HG02884 (cell line): ENCODE measurements around the gene PNP.
A peak's percentile ranks its signal among the peaks of the same experiment; 100 is the strongest.
"Not testable (repeated sequence)": the region's sequence is repeated elsewhere in the genome, so short reads cannot be mapped to it uniquely, and the experiment has no call there.

Experiments
- ATAC-seq: cut with Tn5 transposase; IDR thresholded peaks from one replicate; pipeline ENCODE4 v1.9.1; 2021; ENCODE audit warnings: mild to moderate bottlenecking, moderate library complexity; ENCODE audit not compliant: unreplicated experiment

PNP gene

DNA sequence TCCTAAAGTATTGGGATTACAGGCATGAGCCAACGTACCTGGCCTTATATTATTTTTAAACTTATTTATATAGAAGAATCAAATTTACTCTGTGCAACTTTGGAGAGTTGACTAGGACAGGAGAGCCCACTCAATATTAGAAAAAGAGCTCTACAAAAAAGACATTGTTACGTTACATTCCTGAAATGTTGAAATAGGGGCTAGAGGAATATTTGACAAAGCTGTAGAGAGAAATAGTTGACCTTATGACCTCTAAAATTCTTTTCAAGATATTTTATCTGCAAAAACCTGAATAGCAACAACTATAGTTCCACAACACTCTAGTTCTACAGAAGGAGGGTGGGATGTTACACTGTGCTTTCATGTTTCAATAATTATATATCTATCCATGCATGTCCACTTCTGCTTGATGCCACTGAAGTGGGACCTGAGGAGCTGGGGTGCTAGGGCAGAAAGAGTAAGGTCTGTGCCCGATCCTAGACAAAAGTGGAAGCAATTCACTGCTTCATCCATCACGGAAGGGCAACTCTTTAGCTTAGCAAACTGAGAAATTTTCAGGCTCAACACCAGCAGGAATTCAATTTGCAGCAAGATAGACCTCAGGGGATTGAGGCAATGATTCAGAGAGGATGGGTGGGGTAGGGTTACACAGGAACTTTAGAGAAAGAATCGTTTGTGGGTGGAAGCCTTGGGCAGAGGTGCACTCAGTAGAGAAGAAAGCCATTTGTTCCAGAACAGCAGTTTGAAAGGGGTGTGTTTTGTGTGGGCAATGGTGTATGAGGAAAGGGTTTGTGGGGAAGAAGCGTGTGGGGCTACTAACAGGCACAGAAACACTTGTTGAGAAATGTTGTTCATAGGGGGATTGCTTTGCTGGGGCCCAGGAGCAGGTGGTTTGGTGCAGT is 20.1 kb downstream of the PNP start:
- ATAC-seq: peak; percentile 42

DNA sequence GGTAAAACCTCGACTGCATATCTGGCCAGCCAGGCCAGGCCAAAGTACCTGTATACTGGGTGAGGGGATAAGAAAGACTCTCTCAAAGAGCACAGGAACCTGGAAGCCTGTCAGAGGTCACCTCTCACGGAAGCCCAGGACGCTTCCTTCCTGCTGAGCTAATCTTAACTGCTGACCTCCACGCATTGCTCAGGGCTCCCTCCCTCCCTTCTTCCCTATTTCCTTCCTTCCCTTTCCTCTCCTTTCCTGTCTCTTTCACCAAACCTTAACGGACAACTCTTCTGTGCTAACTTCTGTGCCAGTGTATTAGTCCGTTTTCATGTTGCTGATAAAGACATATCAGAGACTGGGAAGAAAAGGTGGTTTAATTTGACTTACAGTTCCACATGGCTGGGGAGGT is 21.4 kb downstream of the PNP start:
- no peak for ATAC-seq

DNA sequence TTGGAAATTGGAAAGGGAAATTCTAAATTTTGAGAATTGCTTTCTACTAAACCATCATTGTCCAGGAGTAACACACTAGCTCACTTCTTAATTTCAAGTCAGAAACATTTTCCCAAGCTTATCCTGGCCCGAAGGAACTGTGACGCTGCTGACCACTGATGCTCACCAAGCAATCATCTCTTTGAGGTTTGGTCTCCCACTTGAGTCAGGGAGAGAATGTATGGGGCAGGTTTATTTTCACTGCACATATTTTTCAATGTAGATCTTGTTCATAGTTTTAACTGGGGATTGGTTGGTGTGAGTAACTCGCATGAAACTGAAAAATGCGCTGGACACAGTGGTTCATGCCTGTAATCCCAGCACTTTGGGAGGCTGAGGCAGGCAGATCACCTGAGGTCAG is 23.3 kb downstream of the PNP start:
- no peak for ATAC-seq

DNA sequence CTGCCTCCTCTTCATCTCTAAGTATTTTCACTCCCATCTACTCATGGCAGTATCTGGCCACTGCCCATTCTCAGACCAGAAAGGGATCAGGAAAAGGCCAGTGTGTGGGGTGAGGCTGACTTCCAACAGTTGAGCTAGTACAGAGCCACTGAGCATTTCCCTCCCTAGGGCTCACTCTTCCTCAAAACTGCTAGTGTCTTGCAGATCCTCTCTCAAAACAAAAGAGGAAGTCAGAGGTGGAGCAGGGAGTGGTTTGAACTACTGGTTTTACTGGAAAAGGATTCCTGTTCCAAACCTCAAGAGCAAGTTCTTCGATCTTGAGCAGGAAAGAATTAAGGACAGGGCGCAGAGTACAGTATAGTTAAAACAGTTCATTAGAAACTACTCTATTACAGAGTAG is 24.4 kb downstream of the PNP start:
- ATAC-seq: no peak

DNA sequence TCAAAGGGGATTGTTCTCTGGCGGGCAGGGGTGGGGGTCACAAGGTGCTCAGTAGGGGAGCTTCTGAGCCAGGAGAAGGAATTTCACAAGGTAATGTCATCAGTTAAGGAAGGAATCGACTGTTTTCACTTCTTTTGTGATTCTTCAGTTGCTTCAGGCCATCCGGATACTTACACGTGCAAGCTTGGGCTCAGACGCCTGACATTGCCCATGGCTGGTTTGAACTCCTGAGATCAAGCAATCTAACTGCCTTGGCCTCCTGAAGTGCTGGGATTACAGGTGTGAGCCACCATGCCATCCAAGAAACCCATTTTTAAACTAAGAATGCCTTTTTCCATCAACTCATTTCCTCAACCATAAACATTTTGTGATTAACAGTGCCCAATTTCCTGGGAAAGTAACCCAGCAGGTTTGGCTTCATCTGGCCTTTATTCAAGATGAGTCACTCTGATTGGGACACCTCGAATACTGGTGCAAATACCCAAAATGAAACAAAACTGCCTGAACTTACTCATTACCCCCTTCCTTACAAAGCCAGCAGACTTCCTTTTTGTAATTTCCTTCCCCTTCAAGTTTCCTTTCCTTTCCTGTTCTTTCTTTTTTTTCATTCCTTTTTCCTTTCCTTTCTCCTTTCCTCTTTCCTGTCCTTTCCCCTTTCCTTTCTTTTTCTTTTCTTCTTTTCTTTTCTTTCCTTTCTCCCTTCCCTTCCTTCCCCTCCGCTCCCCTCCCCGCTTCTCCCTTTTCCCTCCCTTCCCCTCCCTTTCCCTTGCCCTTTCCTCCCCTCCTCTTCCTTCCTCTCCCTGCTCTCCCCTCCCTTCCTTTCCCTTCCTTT is 25.9 kb downstream of the PNP start:
- ATAC-seq: no peak

DNA sequence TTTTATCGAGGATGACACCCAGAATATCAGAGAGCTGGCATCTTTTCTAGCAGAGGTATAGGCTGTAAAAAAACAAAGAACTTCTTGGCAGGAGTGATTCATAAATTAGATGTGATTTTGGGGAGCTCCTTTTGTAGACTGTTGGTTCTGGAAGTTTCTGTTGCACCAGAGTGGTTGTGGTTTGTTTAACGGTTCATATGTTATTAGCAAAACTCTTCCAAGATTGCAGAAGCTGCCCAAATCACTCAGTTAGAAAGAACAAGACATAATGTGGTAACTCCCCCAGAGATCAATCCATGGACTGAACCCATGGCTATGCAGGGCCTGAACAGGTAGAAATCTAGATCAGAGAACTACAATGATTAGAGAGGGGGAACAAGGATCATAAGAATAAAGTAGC is 29.4 kb downstream of the PNP start:
- ATAC-seq: no peak

DNA sequence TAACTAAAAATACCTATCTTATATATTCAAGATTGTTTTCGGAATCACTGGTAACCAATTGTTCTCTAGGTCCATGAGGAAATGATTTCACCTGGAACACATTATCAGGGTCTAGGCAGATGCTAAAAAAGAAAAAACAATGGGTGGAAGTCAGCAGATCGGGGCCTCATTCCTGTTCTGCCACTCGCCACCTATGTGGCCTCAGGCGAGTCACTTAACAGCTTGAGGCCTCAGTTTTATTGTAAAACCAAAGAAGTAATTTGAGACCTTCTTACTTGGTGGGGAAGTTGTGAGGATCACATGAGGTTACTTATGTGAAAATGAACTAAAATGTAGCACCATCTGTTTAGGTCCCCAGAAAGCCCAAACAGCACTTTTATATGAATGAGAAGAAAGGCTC is 29.9 kb downstream of the PNP start:
- no peak for ATAC-seq

DNA sequence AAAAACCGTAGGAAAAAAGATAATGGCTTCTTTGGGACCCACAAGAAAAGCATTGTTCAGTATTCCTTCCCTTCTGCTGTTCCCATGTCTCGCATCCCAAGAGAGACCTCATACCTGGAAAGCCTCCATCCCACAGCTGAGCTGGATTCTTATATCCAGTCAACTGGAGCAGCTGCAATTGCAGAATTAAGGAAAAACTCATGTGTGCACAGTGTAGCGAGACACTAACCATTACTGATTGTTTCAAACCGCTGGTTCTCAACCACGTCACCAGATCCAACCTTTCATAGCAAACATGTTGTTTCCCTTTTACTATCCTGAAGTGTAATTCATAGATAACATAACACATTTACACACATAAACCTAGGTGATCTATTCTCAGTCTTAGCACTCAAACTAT is 30.7 kb downstream of the PNP start:
- no peak for ATAC-seq

DNA sequence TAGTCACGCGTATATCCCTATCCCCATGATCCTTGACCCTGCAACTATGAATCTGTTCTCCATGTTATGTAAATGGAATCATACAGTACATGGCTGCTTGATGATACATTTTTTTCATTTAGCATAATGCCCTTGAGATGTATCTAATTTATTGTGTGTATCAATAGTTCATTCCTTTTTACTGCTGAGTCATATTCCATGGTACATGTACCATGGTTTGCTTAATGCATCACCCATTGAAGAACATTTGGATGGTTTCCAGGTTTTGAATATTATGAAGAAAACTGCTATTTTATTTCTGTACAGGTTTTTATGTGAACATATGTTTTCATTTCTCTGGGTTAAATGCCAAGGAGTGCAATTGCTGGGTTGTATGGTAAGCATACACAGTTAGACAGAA is 32.1 kb downstream of the PNP start:
- ATAC-seq: no peak

DNA sequence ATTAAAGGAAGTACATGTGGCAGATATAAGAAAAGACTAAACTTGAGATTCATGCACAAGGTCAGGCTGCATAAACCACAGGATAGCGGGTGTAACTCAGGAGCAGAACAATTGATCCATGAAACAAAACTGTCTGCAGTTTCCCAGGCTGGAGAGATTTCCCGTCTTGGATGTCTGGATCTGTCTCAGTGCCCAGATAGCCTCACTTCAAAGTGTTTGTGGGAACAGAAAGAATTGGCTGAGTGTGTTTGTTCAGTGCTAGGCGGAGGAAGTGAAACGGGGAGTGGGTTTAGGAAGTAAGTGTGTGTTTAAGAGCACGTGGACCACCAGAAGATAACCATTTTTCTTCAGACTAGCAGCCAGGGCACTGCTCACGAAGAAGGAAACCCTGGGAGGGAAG is 34.7 kb downstream of the PNP start:
- ATAC-seq: no peak

DNA sequence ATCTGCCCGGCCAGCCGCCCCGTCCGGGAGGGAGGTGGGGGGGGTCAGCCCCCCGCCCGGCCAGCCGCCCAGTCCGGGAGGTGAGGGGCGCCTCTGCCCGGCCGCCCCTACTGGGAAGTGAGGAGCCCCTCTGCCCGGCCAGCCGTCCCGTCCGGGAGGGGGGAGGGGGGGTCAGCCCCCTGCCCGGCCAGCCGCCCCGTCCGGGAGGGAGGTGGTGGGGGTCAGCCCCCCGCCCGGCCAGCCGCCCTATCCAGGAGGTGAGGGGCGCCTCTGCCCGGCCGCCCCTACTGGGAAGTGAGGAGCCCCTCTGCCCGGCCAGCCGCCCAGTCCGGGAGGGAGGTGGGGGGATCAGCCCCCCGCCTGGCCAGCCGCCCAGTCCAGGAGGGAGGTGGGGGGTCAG is 37.1 kb downstream of the PNP start:
- not testable (repeated sequence) for ATAC-seq

DNA sequence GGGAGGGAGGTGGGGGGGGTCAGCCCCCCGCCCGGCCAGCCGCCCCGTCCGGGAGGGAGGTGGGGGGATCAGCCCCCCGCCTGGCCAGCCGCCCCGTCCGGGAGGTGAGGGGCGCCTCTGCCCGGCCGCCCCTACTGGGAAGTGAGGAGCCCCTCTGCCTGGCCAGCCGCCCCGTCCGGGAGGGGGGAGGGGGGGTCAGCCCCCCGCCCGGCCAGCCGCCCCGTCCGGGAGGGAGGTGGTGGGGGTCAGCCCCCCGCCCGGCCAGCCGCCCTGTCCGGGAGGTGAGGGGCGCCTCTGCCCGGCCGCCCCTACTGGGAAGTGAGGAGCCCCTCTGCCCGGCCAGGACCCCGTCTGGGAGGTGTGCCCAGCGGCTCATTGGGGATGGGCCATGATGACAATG is 37.5 kb downstream of the PNP start:
- ATAC-seq: not testable (repeated sequence)

DNA sequence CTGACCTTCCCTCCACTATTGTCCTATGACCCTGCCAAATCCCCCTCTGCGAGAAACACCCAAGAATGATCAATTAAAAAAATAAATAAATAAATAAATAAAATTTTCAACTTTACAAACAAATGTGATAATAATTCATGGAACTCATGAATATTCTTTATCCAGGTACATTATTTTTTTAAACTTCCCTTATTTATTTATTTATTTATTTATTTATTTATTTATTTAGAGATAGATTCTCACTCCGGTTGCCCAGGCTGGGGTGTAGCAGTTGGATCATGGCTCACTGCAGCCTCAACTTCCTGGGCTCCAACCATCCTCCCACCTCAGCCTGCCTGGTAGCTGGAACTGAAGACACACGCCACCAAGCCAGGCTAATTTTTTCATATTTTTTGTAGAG is 38.3 kb downstream of the PNP start:
- not testable (repeated sequence) for ATAC-seq

DNA sequence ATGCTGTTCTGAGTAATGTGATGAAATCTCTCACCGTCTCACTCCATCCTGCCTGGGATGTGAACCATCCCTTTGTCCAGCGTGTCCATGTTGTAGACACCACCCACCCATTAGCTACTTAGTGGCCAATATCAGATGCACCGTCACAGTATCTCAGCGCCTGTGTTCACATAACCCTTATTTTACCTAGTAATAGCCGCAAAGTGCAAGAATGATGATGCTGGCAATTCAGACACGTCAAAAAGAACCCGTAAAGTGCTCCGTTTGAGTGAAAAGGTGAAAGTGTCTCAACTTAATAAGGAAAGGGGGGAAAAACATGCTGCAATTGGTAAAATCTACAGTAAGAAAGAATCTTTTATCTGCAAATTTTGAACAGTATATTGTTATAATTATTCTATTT is 39.2 kb downstream of the PNP start:
- no peak for ATAC-seq

DNA sequence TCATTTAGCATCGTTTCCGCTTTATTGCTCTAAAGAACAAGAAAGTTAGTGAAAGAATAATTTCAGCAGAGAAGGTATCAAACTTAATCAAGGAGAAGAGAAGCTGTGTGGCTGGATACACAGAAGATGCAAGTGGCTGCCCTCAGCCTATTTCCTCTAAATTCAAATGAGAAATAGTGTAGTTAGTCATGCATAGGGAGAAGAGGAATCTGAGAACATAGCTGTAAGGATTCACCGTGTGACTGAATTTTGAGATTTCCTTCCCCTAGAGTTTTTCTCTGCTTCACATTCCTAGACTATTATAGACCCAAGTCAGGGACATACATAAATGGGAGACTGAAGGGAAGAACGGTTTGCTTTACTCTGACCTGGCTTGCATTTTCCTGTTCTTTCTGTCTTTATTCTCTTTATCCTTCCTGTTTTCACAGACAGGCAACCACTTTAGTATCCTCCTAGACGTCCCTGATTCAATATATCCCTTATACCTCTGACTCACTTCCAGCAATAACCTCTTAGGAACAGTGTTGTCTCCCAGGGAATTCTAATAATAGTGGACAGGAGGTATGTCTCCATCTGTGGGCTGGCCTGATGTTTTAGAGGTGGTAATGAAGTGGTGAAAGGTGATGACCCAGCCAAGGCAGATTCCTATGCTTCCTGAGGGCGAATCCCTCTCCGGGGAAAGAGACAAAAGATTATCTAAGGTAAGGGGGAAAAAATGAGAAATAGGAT is 43.1 kb downstream of the PNP start:
- ATAC-seq: no peak

DNA sequence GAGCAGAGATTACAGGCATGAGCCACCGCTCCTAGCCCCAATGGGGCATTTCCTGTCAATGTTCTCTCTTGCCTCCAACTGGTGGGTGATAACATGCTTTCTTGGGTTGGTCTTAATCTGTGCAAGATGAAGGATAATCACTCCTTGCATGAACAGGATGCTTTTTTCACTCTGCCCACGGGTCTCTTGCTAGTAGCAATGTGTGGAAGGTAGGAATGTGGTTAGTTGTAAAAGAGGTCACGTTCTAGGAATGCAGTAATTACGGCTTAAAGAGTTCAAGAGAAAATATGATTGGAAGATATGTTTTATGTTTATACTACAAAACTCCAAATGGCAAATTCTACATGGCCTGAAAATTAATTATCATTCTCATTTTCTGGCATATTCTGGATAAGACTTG is 46.6 kb downstream of the PNP start:
- ATAC-seq: no peak

DNA sequence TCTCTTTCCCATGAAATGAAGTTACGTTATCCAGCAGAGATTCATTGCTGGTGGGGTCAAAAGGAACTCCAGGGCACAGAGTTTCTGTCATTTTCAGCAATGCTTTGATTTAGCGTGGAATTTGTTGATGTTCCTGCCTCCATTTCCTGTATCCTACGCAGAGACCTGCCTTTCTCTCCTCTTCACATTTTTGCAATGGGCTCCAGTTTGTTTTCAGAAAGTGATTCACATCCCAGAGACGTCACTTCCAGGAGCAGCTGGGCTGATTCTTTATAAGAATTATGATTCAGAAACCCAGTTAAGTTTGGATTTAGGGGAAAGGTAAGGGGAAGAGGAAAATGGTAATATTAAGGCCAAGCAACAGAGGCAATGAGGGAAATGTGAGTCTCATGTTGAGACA is 47.7 kb downstream of the PNP start:
- no peak for ATAC-seq

DNA sequence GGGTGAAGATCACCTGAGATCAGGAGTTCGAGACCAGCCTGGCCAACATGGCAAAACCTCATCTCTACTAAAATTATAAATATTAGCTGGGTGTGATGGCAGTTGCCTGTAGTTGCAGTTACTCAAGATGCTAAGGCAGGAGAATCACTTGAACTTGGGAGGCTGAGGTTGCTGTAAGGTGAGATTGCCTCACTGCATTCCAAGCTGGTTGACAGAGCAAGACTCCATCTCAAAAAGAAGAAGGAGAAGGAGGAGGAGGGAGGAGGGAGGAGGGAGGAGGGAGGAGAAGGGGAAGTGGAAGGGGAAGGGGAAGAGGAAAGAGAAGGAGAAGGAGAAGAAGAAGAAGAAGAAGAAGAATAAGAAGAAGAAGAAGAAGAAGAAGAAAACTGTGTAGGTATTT is 53.1 kb downstream of the PNP start:
- ATAC-seq: no peak

DNA sequence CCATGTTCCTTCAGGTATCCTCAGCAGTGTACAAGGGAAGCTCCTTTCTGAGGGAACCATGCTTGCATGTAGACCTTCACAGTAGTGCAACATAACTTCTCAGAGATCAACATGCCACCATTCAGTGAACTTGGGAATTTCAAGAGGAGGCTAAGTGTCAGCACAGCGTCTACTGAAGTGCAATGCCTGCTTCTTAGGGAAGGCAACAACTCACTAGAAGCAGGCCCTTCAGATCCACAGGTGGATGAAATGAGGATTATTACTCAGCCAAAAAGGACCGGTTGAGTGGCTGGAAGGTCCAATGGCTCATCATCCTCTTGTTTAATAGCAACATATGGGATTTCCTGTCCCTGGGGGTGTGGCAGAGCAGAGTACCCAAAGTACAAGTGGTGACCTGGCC is 54.8 kb downstream of the PNP start:
- ATAC-seq: no peak
